Duodenal mucosa (tissue), 2 donors: ENCODE data around the gene GRAMD4.
A peak's percentile ranks its signal among the peaks of the same experiment; 100 is the strongest.

Source experiments
- H3K27ac ChIP-seq: one replicate; pipeline ENCODE4 v1.7.0; 2013; ENCODE audit warnings: low read depth, low read length
- H3K27me3 ChIP-seq, 2 donors: one replicate each; pipeline ENCODE4 v1.7.0; 2013; ENCODE audit warnings: low read length in 2 of 2, control low read depth in 1 of 2; ENCODE audit not compliant: insufficient read depth in 2 of 2, control insufficient read depth in 1 of 2
- H3K36me3 ChIP-seq, 2 donors: one replicate each; pipeline ENCODE4 v1.7.0; 2013; ENCODE audit warnings: low read length in 2 of 2, control low read depth in 1 of 2; ENCODE audit not compliant: insufficient read depth in 2 of 2, control insufficient read depth in 1 of 2
- H3K4me1 ChIP-seq, 2 donors: one replicate each; pipeline ENCODE4 v1.7.0; 2013; ENCODE audit warnings: low read length in 2 of 2, control low read depth in 1 of 2; ENCODE audit not compliant: insufficient read depth in 2 of 2, control insufficient read depth in 1 of 2
- H3K4me3 ChIP-seq, 2 donors: one replicate each; pipeline ENCODE4 v1.7.0; 2013; ENCODE audit warnings: low read length in 2 of 2, low read depth in 1 of 2
- H3K9ac ChIP-seq, 2 donors: one replicate each; pipeline ENCODE4 v1.7.0; 2013; ENCODE audit warnings: low read length in 2 of 2, low read depth in 1 of 2
- H3K9me3 ChIP-seq, 2 donors: one replicate each; pipeline ENCODE4 v1.7.0; 2013; ENCODE audit warnings: low read length in 2 of 2, control low read depth in 1 of 2; ENCODE audit not compliant: control insufficient read depth in 1 of 2

GRAMD4 gene

GRCh38 chr22:46649141-46650077, 29.2 kb downstream of the GRAMD4 start:
- H3K4me3 ChIP-seq, result peak overlapping the region in 1 of 2 donors; percentile 18
- H3K27ac ChIP-seq, result peak overlapping the region; percentile 22
- peaks cover 62 to 73% of the 10 kb centered on the region in 2 donors for H3K4me1 ChIP-seq
- H3K36me3 ChIP-seq, result no peaks in the 10 kb centered on the region
- H3K27me3 ChIP-seq, result no peaks in the 10 kb centered on the region
- H3K9ac ChIP-seq, result no peak overlapping the region
- no peaks in the 10 kb centered on the region for H3K9me3 ChIP-seq

GRCh38 chr22:46650078-46650810, 30.1 kb downstream of the GRAMD4 start:
- no peaks in the 10 kb centered on the region for H3K27me3 ChIP-seq
- H3K9me3 ChIP-seq, result no peaks in the 10 kb centered on the region
- H3K36me3 ChIP-seq, result no peaks in the 10 kb centered on the region
- peaks cover 59 to 73% of the 10 kb centered on the region in 2 donors for H3K4me1 ChIP-seq
- H3K9ac ChIP-seq, result peak overlapping the region in 1 of 2 donors; percentile 1
- no peak overlapping the region for H3K4me3 ChIP-seq
- H3K27ac ChIP-seq, result peak overlapping the region; percentile 22

- Histone ChIP-seq H3K4me1 (peaks cover 52 to 62% of the 10 kb centered on the region in 2 donors), H3K4me3 (no peak overlapping the region), H3K27ac (no peak overlapping the region), H3K9ac (no peak overlapping the region), H3K27me3 (no peaks in the 10 kb centered on the region), H3K36me3 (no peaks in the 10 kb centered on the region), H3K9me3 (no peaks in the 10 kb centered on the region)
These were observed 31.1 kb downstream of the GRAMD4 start for GRCh38 chr22:46651316-46651715.

GRCh38 chr22:46652081-46652846, 32.1 kb downstream of the GRAMD4 start:
- no peaks in the 10 kb centered on the region for H3K27me3 ChIP-seq
- H3K36me3 ChIP-seq, result no peaks in the 10 kb centered on the region
- H3K4me3 ChIP-seq, result peak overlapping the region in 1 of 2 donors; percentile 51
- no peak overlapping the region for H3K27ac ChIP-seq
- no peaks in the 10 kb centered on the region for H3K9me3 ChIP-seq
- peaks cover 48 to 54% of the 10 kb centered on the region in 2 donors for H3K4me1 ChIP-seq
- H3K9ac ChIP-seq, result peak overlapping the region in 1 of 2 donors; percentile 10

- H3K4me3 ChIP-seq, result peak overlapping the region; percentile 3 to 51
- H3K4me1 ChIP-seq, result peaks cover 42 to 48% of the 10 kb centered on the region in 2 donors
- peak overlapping the region; percentile 10 to 14 for H3K9ac ChIP-seq
- H3K27ac ChIP-seq, result no peak overlapping the region
- no peaks in the 10 kb centered on the region for H3K9me3 ChIP-seq
- H3K36me3 ChIP-seq, result no peaks in the 10 kb centered on the region
- H3K27me3 ChIP-seq, result no peaks in the 10 kb centered on the region
These were observed 32.7 kb downstream of the GRAMD4 start for GRCh38 chr22:46652847-46653331.

GRCh38 chr22:46653596-46653995, 33.4 kb downstream of the GRAMD4 start:
- Histone ChIP-seq H3K36me3 (no peaks in the 10 kb centered on the region), H3K27ac (no peak overlapping the region), H3K9me3 (no peaks in the 10 kb centered on the region), H3K27me3 (no peaks in the 10 kb centered on the region), H3K9ac (no peak overlapping the region), H3K4me1 (peaks cover 40 to 45% of the 10 kb centered on the region in 2 donors), H3K4me3 (peak overlapping the region in 1 of 2 donors; percentile 3)

- Histone ChIP-seq H3K27me3 (no peaks in the 10 kb centered on the region), H3K4me1 (peaks cover 33 to 39% of the 10 kb centered on the region in 2 donors), H3K9ac (no peak overlapping the region), H3K4me3 (no peak overlapping the region), H3K27ac (no peak overlapping the region), H3K36me3 (peaks cover 0 to 8% of the 10 kb centered on the region in 2 donors), H3K9me3 (no peaks in the 10 kb centered on the region)
These were observed 34.2 kb downstream of the GRAMD4 start for GRCh38 chr22:46654426-46654825.

- no peaks in the 10 kb centered on the region for H3K9me3 ChIP-seq
- no peak overlapping the region for H3K27ac ChIP-seq
- peaks cover 31 to 39% of the 10 kb centered on the region in 2 donors for H3K4me1 ChIP-seq
- no peak overlapping the region for H3K4me3 ChIP-seq
- peaks cover 0 to 8% of the 10 kb centered on the region in 2 donors for H3K36me3 ChIP-seq
- no peak overlapping the region for H3K9ac ChIP-seq
- H3K27me3 ChIP-seq, result no peaks in the 10 kb centered on the region
These were observed 34.9 kb downstream of the GRAMD4 start for GRCh38 chr22:46654927-46655595.

- H3K4me1 ChIP-seq, result peaks cover 41% of the 10 kb centered on the region in 2 donors
- no peak overlapping the region for H3K4me3 ChIP-seq
- H3K36me3 ChIP-seq, result peaks cover 0 to 8% of the 10 kb centered on the region in 2 donors
- H3K9me3 ChIP-seq, result no peaks in the 10 kb centered on the region
- no peaks in the 10 kb centered on the region for H3K27me3 ChIP-seq
- H3K9ac ChIP-seq, result no peak overlapping the region
- H3K27ac ChIP-seq, result no peak overlapping the region
These were observed 35.8 kb downstream of the GRAMD4 start for GRCh38 chr22:46655861-46656608.
